ENCODE results near the gene GNPTG. TPM values are rescaled to one million over a fixed set of nuclear protein-coding genes. Genes with fewer than 3 reads are reported as not detected.

Gene GNPTG
- total and polyA plus RNA-seq, 2 of the 8 experiments (the other 6 are each of a cell fraction or from before 2014, with no cell fraction given), result 26.2 to 51.2 TPM

GRCh38 chr16:1357906-1358566 is 6.3 kb downstream of the GNPTG start:
- FAIRE-seq (no peak), DNase-seq (ENCODE audit: low read depth in 1 of 2, low spot score in 2 of 2) (no peak)
- 80% methylated on average over 16 of the region's 19 CpGs; no CpG with 5 or more reads in 1 of the 2 experiments for WGBS, 2 experiments (ENCODE audit: extremely low coverage in 1 of 2, insufficient coverage in 1 of 2, insufficient read length in 1 of 2, insufficient replicate concordance in 2 of 2, low coverage in 1 of 2, low lambda C conversion rate in 2 of 2, missing lambda C conversion rate in 1 of 2)
- Histone ChIP-seq H2BK15ac (ENCODE audit: low read length) (no peak overlapping the region), H3K4me1 (replicated peaks in 1 of 4; ENCODE audit: control insufficient read depth in 3 of 4, insufficient read depth in 4 of 4, low read length in 3 of 4) (no peaks in the 10 kb centered on the region), H2BK12ac (ENCODE audit: low read depth, low read length) (no peak overlapping the region), H4K20me1 (replicated peaks in 1 of 2; ENCODE audit: control insufficient read depth in 1 of 2, insufficient read depth in 2 of 2, low read length in 2 of 2) (peaks cover 11 to 33% of the 10 kb centered on the region in 2 experiments), H3K79me2 (ENCODE audit: control insufficient read depth in 1 of 2, insufficient read depth in 2 of 2, low read length in 2 of 2) (peaks cover 0 to 40% of the 10 kb centered on the region in 2 experiments; a peak in 2 of 4 replicates), H3K9ac (replicated peaks in 1 of 4; ENCODE audit: extremely low read depth in 1 of 4, low read depth in 3 of 4, low read length in 3 of 4) (no peak overlapping the region), H3K4me3 (ENCODE audit: extremely low read depth in 1 of 4, insufficient read depth in 2 of 4, low read depth in 3 of 4, low read length in 4 of 4) (no peak overlapping the region), H3K4me2 (ENCODE audit: insufficient read depth in 1 of 2, low read depth in 2 of 2, low read length in 2 of 2) (no peak overlapping the region), H4K91ac (replicated peaks; ENCODE audit: insufficient read length, low read length) (no peak overlapping the region), H3K14ac (ENCODE audit: insufficient read length) (no peak overlapping the region), H4K5ac (ENCODE audit: insufficient read length, low read depth, low read length) (no peak overlapping the region), H3K27ac (ENCODE audit: low read depth, low read length) (no peak overlapping the region), H3K9me3 (ENCODE audit: insufficient read depth in 2 of 2, low read depth in 1 of 2, low read length in 1 of 2) (no peaks in the 10 kb centered on the region), H4K8ac (ENCODE audit: extremely low read depth, insufficient read depth, low read length) (no peak overlapping the region), H3K18ac (ENCODE audit: extremely low read depth, low read length) (no peak overlapping the region), H3K56ac (replicated peaks; ENCODE audit: insufficient read length, low read depth, low read length) (no peak overlapping the region), H2AK5ac (ENCODE audit: low read depth, low read length) (no peak overlapping the region), H3K23me2 (ENCODE audit: low read depth, low read length) (no peaks in the 10 kb centered on the region), H3K23ac (ENCODE audit: insufficient read length) (no peak overlapping the region), H2BK5ac (ENCODE audit: low read depth, low read length) (no peak overlapping the region), H3K36me3 (ENCODE audit: control insufficient read depth in 2 of 4, insufficient read depth in 4 of 4, low read length in 3 of 4) (peaks cover 10 to 17% (median 13%) of the 10 kb centered on the region in 4 experiments; a peak in 6 of 8 replicates), H3K79me1 (ENCODE audit: low read depth, low read length) (peaks cover 23% of the 10 kb centered on the region), H2BK120ac (replicated peaks; ENCODE audit: low read depth, low read length) (no peak overlapping the region), H2BK20ac (ENCODE audit: low read length) (no peak overlapping the region), H3K4ac (replicated peaks; ENCODE audit: insufficient read length, low read depth, low read length) (no peak overlapping the region), H3K27me3 (replicated peaks in 1 of 4; ENCODE audit: control insufficient read depth in 3 of 4, extremely low read depth in 1 of 4, insufficient read depth in 3 of 4, low read length in 3 of 4) (no peaks in the 10 kb centered on the region; a peak in 1 of 7 replicates), H2AFZ (ENCODE audit: low read length) (no peak overlapping the region)
- ChIA-PET POLR2A (ENCODE audit: partially characterized antibody) (interaction anchor here (1.5 kb wide), 1 partner anchor 32 kb away, joined by 3 read pairs; no protein-coding TSS in a partner anchor), CTCF (ENCODE audit: partially characterized antibody) (interaction anchor here (1.6 to 8.1 kb wide), 2 partner anchors 22 to 56 kb away, joined by 5 to 59 read pairs; no protein-coding TSS in a partner anchor)
- no peak for TF ChIP-seq TEAD4 (IDR thresholded peaks at IDR 0.05; ENCODE audit: low read depth, low read length)
- TF ChIP-seq USF2 (IDR thresholded peaks at IDR 0.05; ENCODE audit: low read length), result no peak
- no peak for TF ChIP-seq KDM4A (IDR thresholded peaks at IDR 0.05; ENCODE audit: low read depth, low read length, severe bottlenecking)
- no peak for TF ChIP-seq PHF8 (conservative IDR thresholded peaks at IDR 0.05; ENCODE audit: low read depth, low read length)
- TF ChIP-seq YY1 (IDR thresholded peaks at IDR 0.05; ENCODE audit: low read depth, low read length), result no peak
- TF ChIP-seq EGR1 (IDR thresholded peaks at IDR 0.05; ENCODE audit: borderline replicate concordance, low read depth, low read length), result no peak
